Stimulated activated CD8-positive, alpha-beta memory T cell treated with anti-CD3 and anti-CD28 coated beads, Interleukin-7, amount 100 ng/mL, for 1 hour (primary cell): Measurements from ENCODE around the gene ANKRD35.

Source experiments
- DNase-seq, 2 donors: peaks; one replicate each; pipeline ENCODE4 v3.0.0-alpha.2; 2020; ENCODE audit warnings: low read depth in 2 of 2

The ANKRD35 gene

DNA sequence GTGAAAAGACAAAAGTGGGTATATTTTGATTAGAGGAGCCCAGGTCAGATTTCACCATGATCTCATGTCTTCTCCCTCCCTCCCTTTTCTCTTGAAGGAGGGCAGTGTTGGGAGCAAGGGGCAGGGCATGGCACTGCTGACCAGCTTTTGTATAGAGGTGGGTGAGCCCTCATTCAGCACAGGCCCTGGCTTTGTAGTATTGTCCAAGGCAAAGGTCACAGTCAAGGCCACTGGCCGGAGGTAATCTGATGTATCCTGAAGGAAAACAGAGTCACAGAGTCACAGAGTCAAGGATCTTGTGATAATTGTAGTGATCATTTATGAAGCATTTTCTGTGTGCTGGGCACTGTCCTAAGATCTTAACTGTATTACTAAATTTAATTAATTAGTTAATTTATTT is 12.3 kb upstream of the ANKRD35 start:
- no peak for DNase-seq

- DNase-seq = no peak
These were observed 9.8 kb upstream of the ANKRD35 start for GRCh38 chr1:145895471-145895870.

DNA sequence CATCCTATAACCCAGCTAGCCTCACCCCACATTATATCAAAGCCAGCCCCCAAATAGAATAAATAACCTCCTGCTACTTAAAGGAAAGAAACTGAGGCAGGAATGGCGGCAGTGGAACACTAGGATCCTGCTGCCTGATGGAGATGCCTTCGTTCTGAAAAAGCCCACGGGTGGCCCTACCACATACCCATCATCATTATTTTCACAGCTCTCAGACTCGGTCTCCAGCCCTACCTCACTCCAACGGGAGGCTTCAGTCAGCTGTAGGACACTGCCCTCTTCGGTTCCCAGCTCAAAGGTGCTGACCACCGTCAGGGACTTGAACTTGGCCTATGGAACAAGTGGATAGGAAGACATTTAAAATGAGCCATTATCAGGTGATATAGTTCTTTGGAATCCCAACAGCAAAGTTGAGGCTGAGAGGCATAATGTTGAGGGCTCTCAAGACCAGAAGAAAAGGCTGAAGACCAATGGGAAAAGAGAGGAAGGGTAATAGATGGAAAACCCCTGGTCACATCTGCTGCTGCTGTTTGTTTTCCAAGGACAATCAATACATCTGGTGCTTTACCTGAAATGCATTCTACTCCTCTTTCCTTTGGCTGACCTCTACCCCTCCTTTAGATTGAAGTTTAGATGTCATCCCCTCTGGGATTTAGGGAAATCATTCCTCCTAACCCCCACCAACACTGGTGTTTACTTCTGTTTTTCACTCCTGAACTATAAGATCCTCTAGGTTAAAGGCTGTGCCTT is 7.8 kb upstream of the ANKRD35 start:
- no peak for DNase-seq

- no peak for DNase-seq
These were observed 6.9 kb upstream of the ANKRD35 start for GRCh38 chr1:145892486-145893087.

- peak in 1 of 2 donors; percentile 16 for DNase-seq
These were observed 6.2 kb upstream of the ANKRD35 start for GRCh38 chr1:145891587-145892485.

DNA sequence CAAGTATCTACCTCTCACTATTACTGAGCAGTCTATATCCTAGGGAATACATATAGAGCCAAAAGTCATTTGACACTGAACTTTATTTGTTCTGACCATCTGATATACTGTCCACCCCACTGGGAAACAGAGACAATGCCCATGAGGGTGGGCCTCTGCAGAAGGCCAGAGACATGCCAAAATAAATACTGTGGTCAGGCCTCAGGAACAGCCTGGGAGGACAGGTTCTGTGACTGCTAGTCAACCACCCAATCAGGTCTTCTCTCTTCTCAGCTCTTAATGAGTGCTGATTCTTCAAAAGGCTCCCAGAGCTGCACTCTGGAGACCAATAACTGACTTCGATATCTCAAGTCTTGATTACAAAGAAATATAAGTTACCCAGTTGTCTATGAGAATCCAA is 5.5 kb upstream of the ANKRD35 start:
- DNase-seq = no peak

DNA sequence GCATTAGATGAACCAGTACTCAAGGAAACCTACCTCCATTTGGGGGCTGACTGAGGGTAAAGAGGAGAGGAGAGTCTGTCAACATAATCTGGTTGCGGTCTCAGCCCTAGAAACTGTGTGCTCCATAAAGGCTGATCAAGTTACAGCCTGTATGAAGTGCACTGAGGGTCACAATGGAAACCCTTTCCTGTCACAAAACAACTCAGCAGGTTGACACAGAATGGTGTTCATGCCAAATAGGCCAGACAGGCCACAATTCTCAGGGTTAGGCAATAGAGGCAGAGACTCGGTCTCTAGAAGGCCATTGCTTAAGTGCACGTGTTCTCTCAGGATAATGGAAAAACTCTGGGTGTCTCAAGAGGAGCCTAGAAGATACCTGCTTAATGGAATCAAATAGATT is 4.1 kb upstream of the ANKRD35 start:
- DNase-seq = no peak

- no peak for DNase-seq
These were observed 2.0 kb upstream of the ANKRD35 start for GRCh38 chr1:145887631-145888030.

DNA sequence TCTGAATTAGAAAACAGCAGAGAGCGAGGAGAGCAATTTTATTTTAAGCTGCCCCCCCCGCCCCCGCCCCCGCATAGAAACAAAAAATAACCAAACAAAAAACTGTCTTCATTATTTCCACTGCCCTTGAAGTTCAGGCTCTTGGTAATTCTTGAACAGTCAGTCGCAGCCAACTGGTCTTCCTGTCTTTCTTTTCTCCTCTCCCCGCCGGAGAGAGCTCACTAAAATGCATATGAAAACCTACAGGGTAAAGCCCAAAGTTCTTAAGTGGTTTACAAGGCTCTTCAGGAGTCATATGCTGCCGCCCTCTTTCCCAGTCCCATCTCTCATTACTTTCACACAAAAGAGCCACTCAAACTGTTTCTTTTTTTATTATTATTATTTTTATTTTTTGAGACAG is 1.1 kb upstream of the ANKRD35 start:
- DNase-seq = no peak

DNA sequence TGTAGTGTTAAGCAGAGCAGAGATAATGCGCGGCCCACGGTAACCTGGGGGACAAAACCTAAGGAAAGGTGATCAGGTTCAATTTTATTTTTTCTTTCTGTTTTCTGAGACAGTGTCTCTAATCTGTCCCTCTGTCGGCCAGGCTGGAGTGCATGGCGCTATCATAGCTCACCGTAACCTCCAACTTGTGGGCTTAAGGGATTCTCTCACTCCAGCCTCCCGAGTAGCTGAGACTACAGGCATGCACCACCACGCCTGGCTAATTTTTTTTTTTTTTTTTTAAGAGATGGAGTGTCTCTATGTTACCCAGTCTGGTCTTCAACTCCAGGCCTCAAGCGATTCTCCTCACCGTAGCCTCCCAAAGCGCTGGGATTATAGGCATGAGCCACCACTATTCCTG is 724 bp upstream of the ANKRD35 start:
- DNase-seq = no peak

DNA sequence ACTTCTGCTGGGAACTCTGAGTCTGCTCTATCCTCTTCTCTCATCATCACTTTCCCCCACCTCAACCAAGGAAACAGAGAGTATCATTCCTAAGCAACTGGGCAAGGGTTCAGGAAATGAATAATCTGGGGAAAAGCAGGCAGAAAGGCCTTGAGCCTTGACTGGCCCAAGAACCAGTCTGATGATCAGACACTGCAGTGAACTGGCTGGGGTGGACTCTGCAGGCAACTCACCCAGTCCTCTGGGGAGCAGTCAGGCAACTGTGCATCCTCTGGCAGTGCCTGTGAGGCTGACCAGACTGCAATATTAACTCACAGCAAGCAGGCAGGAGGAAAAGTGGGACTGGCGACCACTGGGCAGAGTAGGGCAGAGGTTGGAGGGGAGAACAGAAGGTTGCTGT is 991 bp downstream of the ANKRD35 start:
- no peak for DNase-seq

GRCh38 chr1:145879775-145880174 is 5.9 kb downstream of the ANKRD35 start:
- DNase-seq = no peak

DNA sequence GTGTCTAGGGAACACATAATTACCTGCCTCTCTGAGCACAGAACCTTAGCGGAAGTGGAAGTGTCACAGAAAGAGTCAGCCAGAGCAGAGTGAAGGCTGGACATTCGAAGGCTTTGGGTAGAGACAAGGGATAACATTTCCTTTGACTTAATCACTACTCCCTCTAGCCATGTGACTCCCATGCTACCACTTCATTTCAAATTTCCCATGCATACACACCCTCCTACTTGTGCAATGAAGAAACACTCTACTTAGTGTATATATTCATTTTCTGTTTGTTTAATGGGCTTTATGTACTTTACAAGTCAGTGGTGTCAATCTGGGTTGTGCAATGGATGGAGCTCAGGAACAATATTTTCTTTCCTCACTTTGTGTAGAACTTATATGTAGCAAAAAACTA is 6.9 kb downstream of the ANKRD35 start:
- DNase-seq = no peak

DNA sequence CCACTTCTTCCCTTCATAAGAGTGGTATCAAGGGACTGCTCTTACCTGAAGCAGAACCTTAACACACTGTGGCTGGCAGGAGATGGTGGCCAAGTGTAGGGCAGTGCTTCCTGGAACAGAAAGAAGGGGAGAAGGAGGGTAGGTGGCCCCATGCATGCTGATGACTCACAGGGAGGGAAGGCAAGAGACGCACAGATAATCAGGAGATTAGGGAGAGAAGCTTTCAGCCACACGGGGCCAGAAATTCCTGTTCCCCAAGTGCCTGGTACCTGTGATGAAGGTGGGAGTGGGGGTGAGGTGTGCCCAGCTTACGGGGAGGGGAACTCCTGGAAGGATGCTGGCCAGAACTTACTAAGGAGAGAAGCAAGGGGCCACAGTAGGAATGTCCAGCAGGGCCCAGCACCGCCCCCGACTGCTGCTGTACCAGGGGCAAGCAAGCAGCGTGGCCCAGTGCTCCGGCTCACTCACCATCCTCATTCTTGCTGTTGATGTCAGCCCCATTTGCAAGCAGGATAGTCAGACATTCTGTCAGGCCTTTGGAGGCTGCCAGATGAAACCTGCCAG is 7.7 kb downstream of the ANKRD35 start:
- DNase-seq = no peak

DNA sequence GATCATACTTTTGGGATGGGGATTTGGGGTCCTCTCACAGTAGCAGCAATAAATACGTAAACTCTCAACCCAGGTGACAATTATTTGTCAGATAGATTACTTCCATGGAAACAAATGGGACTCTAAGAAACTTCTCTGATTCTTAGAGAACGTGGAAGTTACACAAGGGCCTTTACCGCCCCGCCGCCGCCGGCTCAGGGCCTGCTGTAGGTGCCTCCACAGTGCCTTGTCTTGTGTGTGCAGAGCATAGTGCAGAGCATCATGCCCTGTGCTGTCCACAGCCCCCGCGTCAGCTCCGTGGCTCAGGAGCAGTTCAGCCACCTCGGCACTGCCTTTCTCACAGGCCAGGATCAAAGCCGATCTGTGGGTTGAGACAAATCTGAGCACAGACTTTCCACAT is 11.0 kb downstream of the ANKRD35 start:
- DNase-seq = no peak

DNA sequence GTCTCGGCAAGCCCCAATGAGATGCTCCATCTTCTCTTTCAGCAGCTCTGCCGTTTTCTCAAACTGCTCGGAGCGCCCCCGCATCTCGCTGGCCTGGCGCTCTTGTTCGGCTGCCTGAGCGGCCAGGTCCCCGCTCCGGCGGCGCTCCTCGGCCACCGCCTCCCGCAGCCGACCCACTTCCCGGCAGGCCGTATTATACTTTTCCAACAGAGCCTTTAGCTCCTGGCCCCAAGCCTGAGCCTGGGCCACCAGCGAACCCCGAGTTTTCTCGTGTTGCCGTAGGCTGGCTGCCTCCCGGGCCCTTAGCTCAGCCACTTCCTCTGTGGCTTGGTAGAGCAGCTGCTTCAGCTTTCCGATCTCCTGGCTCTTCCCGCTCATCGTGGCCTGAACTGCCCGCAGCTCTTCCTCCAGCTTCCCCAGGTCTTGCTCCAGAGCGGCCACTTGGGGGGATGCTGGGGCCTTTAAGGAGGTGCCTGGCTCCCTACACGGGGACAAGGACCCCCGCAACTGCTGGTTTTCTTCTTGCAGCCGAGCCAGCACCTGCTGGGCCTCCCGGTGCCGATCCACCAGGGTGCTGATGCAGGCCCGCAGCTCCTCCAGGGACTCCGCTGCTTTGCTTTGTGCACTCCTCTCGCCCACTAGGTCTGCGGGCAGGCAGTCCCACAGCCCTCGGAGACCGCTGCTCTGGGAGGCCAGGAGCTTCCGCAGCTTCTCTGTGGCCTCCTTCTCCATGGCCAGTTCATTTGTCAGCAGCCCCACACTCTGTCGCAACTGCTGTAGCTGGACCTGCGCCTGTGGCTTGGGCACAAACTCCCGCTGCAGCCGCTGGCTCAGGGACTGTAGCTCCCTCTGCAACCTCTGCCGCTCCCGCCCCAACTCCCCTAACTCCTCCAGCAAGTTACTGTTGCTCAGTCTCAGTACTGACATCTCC is 13.4 kb downstream of the ANKRD35 start:
- peak in 1 of 2 donors; percentile 7 for DNase-seq

DNA sequence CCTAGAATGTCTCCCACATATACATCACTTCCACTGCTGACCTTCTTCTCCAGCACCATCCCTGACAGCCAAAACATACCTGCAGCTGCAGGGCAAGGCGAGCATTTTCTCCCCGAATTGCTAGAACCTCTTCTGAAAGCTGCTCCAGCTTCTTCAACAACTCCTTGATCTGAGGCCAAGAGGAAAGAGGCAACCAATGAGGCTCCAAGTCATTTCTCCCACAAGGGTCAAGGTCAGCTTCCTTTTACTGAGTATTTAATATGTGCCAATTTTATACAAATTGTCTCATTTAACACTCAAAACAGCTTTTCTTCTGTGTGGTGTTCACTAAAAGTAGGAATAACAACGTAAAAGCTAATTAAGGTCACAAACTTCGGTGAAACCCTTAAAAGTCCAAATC is 17.4 kb downstream of the ANKRD35 start:
- no peak for DNase-seq

DNA sequence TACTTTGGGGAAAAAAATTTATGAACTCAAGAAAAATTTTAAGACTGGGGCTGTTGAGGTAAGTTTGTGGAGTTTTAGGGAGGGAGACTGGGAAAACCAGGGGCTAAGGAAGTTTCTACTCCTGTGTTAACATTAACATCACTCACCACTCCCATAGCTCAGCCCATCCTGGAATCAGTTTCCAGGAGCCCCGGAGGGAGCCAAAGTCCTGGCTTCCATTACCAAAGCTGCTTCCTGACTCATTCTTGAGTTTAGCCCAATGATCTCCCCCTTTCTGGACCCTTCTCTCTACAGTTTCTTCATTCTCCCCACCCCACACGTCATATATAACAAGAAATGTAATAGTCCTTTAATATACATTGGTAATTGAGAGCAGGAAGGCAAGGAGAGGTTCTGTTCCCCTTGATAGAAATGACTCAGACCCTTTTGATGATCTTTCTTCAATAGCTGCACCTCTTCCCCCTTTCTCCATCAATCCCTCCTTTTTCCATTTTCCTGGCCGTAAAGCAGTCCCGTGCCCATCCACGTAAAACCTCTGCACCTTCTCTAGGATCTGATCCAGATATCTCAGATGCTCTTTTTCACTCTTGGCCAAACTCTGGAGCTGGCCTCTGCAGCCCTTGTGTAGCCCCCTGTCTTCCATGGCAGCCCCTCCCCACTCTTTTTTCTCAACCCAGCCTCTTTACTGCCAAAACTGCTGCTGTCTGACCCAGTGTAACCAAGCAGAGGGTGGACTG is 22.2 kb downstream of the ANKRD35 start:
- DNase-seq = no peak

- DNase-seq = peak; percentile 57 to 62
These were observed 26.1 kb downstream of the ANKRD35 start for GRCh38 chr1:145859491-145860023.

DNA sequence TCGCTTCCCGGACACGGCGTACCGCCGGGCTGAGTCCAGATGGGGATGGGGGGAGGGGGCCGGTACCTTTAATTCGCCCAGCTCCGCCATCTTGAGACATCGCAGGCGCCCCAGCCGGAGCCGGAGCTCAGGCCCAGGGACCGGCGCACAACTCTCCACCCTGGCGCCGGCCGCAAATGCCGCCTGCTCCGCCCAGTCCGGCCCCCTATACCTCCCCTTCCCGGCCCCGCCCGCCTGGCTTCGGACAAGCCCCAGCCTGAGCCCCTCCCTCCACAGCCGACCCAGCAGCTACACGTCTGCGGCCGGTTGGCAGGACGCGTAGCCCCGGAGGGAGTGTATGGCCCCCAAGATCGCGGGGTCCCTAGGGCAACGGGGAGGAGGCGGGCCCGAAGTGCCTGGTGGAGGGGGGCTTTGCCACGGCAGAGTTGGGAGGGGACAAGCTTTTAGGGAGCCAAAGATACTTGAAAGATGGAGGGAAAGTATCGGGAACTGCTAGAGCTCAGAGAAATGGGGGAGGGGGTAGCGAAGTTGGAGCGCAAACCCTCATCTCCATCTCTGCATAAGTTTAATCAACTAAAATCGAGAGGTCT is 26.7 kb downstream of the ANKRD35 start, which contains the start of gene PIAS3:
PIAS3 (minus strand) TSS at position 181 of the 590 bp plus-strand sequence; CDS start at position 90, 91 bp downstream.
- peak; percentile 61 to 75 for DNase-seq
